Stimulated activated CD8-positive, alpha-beta memory T cell treated with anti-CD3 and anti-CD28 coated beads, Interleukin-4, amount 100 ng/mL, for 24 hours (primary cell): ENCODE measurements around the gene NID1.

ENCODE experiments used
- DNase-seq: peaks from one replicate; pipeline ENCODE4 v3.0.0-alpha.2; 2020; ENCODE audit warnings: low read depth

Gene NID1

DNA sequence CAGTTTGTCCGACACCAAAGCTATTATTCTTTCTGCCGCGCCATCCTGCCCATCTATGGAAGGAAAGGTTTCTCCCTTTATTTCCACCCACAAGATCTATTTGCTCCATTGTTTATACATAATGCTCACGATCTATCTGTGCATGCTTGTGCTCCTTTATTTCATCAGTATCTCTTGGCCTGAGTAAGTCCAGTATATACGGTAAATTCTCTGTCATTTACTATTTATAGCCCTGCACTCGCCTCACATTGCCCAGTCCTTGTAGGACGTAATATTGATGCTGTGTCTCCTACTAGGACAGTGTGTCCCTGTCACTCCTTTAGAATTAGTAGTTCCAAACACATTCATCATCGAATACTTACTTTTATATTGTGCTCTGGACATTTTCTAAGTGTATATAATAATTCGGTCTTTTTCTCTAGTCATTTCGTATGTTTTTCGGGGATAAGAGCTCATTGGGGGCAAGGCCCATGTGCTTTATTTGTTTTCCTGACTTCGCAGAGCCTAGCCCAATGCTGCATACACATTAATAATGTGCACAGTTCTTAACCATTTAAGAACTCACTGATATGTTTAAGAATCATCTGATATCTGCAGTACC lies 3.1 kb upstream of the NID1 start:
- DNase-seq, result no peak

DNA sequence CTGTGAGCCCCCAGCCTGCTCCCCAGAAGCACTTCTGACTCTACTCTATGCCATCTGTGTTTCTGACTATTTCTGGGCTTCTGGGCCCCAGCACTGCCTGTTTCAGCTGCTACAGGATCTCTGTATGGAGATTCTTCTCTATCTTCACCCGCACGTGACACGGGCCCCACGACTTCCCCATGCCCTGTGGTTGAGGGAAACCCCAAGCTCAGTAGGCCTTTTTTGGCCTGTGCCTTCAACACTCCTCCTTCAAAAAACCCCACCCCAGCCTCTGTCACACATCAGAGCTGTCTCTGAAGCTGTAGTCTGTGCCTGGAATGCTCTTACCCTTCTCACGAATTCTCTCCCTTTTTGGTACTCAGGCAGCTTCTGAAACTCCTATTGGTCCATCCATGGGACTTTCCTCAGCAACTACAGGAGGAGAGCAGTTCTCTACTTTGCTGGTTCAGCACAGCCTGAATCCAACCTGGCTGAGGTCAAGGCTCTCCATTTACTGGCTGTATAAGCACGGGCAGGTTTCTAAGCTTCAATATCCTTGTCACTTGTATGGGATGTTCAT lies 2.0 kb upstream of the NID1 start:
- DNase-seq, result peak; percentile 53

DNA sequence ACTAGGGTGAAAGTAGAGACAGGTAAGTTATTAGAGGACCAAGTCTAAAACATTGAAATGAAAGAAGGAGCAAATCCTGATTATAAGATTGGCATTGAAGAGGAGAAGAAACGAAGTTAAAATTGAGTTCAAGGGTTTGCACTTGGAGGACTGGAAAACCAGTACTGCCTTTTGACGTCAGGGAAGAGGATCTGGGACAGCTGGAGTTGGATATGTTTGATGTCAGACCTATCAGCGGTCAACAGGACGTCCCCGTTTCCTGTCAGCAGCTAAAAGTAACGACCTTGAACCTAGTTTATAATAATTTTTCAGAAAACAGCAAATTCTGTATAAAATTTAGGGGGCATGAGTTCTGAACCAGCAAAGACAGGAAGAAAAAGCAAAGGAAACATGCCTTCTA lies 1.2 kb upstream of the NID1 start:
- no peak for DNase-seq

DNA sequence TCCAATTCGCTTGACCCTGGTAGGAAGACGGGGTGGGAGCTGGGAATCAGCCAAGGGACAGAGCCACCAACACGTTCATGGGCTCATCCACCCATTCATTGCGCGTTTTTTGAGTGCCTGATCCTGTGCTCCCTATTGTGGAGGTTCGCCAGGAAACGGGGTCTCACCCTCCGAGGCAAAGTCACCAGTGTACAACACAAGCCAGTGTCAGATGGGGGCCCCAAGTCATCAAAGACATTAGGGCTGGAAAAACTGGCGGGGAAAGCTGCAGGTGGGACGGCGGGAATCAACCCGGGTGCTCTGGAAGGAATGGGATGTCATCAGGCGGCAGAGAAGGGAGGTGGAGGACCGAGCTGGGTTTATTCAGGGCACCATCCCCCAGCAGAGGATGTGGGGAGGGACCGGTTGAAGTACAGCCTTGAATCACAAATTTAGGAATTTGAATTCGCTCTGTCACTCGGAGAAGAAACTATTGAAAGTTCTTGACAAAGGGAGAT lies 667 bp upstream of the NID1 start:
- DNase-seq, result no peak

DNA sequence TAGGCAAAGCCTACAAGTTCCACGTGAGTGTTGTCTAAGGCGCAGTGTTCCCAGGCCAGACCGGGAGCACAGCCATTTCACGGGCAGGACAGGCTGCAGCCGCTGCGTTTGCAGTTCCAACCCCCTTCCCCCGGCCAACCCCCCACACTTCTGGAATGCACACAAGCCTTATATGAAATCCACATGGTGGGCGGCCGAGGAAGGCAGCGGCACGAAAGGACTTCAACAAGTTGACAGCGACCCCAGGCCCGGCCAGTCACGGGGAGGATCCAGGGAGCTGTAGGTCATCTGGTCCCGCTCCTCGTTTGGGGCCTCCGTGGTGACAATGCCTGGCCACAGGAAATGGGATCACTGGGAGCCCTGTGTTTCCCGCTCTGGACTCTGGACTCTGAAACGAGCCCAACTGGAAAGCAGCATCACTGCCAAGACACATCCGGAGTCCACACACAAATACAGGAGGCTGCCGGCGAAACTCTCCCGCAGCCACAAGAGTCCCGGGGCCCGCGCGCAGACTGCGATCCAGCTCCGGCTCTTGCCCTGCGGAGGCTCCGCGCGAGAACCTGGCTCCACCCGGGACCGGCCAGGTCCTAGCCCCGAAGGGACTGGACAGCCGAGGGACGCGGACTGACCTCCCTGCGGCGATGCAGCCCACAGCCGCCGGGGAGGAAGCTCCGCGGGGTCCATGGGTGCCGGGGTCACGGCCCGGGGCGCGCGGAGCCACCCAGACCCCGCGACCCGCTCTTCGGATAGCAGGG lies 794 bp downstream of the NID1 start:
- DNase-seq, result no peak

DNA sequence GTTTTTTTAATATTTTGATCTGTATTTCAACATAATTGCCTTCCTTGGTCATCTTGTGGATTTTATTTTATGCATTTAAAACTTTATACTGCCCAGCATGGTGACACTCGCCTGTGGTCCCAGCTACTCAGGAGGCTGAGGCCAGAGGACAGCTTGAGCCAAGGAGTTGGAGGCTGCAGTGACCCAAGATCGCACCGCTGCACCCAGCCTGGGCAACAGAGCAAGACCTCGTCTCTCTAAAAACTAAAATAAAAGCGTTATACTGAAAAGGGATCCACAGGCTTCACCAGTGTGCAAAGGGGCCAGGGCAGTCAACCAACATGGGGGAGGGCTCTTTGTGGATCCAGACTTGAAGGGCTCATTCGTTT lies 1.4 kb downstream of the NID1 start:
- DNase-seq, result no peak

DNA sequence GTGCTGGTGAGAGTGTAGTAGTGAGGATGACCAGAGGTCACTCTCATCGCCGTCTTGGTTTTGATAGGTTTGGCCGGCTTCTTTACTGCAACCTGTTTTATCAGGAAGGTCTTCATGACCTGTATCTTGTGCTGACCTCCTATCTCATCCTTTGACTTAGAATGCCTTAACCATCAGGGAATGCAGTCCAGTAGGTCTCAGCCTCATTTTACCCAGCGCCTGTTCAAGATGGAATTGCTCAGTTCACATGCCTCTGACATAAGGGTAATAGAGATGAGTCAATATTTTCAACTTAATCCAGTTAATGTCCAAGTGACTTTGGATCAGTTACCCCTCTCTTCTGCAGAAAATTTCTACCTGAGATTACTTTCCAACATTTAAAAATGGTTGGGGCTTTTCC lies 4.6 kb downstream of the NID1 start:
- no peak for DNase-seq

DNA sequence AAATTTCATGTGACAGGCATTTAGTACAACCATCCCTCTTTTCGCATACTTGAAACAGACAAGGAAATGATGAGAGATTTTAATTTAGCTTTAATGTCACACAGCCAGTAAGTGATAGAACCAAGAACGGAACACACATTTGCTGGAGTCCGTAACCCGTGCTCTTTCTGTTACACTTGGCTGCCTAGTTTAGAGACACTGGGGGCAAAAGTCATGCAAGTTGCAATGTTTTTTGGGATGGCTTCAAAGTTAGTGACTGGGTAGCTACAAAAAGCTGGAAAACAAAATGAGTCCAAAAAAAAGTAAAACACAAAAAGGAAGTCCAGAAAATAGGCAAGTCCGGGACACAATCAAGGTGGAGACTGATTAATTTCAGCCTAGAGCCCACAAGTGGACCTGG lies 5.9 kb downstream of the NID1 start:
- no peak for DNase-seq

DNA sequence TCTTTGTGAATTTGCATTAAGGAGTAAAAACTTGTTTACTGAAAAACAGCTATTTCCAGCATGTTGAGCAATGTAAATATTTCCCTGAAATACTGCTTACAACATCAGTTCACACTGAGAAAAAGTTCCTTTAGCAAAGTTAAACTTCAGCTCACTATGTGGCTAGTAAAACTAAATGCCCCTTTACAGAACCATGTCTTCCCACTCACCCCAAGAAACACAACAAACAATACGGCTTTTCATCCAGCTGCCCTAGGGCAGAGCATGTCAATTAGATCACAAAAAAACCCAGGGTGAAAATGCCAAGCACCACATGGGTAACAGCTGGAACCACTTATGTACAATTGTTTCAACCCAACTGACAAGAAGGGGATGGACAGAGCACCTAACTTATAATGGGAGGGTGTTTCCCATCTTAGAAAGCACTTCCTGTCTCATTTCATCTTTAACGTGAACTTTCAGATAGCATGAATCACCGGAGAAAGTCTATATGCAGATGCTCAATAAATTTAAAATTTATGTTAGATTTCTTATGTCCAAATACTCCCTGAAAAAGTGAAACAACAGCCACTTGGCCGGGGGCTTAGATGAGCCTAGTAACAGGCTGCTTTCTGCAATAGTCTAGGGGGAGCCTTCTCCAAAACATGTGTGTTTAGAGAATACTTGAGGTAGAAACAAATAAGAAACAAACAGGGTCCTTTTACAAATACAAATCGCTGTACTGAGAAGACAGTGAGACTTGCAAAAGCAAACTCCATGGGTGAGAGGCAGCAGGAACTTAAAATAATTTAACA lies 6.6 kb downstream of the NID1 start:
- no peak for DNase-seq

DNA sequence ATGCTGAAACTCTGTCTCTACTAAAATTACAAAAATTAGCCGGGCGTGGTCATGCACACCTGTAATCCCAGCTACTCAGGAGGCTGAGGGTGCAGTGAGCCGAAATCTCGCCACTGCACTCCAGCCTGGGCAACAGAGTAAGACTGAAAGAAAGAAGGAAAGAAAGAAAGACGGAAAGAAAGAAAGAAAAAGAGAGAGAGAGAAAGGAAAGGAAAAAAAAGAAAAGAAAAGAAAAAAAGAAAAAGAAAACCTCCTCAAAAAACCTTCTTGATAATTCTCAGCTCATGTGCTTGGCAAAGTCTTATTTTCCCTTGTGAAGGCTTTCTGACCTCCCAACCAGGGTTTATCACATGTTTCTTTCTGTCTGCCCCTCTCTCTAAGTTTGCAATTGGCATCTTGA lies 7.3 kb downstream of the NID1 start:
- no peak for DNase-seq

DNA sequence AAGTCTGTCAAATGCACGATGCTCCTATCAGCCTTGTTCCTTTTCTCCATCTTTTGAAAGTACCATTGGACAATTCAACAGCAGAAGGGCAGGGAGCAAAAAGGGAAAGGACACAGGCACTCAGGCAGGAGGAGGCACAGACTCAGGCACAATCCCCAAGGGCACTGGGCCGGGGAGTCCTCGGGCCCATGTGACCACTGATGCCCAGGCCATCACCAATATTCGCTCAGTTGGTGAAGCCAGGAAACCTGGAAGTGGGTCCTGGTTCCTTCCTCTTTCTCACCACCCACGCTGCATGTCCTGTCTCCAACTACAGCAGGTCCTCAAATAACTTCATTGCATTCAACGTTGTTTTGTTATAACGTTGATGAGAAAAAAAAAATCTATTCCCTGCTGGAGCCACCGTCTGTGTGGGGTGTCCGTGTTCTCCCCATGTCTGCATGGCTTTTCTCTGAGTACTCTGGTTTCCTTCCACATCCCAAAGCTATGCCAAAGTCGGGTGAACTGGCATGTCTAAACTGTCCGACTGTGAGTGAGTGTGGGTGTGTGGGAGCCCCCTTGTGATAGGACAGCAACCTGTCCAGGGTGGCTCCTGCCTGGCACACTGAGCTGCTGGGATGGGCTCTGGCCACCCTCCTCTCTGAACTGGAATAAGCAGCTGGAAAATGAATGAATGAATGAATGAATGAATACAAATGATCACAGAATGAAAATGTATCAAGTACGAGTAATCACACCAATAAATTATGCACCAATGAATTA lies 12.5 kb downstream of the NID1 start:
- DNase-seq, result no peak

DNA sequence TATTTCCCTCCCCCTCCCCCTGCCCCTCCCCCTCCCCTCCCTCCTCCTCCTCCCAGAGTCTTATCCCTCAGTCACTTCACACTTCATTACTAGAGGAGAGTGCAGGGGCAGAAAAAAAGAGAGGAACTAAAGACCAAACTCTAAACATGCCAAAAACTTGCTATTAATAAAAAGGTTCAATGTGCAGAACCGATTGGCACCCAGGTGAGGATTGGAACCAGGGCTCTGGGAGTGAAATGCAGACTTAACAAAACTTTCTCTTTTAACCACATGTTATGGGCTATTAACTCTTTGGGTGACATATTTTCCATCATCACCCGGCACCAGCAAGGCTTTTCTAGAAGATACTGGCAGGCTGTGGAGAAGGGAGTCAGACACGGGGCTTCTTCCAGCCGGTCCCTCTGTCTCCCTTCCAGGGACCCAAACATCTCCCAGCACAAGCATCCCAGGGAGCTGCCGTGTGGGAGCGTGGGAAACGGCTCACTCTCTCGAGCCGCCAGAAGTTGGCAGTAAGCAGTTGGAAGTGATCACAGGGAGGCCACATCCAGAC lies 13.6 kb downstream of the NID1 start:
- no peak for DNase-seq

DNA sequence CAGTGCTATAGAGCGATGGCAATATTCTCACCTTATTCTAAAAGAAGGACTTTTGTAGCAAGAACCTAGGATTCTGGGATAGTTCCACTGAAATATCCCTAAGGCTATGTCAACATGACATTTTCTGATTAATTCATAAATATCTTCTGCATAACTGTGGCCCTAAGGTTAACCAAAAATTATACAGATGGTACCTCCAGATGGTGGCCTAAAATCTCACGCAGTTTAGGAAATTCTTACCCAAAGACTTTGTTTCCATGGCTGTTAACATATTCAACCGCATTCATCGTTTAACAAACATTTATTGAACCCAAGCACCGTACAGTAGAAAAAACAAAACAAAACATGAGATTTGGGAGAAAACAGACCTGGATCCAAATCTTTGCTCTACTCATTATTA lies 19.1 kb downstream of the NID1 start:
- DNase-seq, result no peak

DNA sequence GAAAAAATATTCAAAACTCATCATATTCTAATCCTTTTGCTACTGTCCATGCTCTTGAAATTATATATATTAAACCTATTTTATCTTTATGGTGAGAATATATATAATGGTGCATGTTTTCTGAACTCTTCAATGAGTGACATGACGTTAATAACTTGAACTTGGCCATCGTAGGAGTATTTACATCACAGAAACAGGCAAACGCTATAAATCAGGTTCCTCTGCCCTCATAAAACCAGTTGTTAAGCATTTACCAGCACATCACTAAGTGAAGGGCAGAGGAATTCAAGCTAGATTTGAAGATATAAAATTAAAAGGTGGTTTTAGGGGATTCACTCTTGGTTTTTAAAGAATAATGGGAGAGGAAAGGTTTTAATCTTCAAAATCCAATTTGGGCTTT lies 20.5 kb downstream of the NID1 start:
- DNase-seq, result no peak

DNA sequence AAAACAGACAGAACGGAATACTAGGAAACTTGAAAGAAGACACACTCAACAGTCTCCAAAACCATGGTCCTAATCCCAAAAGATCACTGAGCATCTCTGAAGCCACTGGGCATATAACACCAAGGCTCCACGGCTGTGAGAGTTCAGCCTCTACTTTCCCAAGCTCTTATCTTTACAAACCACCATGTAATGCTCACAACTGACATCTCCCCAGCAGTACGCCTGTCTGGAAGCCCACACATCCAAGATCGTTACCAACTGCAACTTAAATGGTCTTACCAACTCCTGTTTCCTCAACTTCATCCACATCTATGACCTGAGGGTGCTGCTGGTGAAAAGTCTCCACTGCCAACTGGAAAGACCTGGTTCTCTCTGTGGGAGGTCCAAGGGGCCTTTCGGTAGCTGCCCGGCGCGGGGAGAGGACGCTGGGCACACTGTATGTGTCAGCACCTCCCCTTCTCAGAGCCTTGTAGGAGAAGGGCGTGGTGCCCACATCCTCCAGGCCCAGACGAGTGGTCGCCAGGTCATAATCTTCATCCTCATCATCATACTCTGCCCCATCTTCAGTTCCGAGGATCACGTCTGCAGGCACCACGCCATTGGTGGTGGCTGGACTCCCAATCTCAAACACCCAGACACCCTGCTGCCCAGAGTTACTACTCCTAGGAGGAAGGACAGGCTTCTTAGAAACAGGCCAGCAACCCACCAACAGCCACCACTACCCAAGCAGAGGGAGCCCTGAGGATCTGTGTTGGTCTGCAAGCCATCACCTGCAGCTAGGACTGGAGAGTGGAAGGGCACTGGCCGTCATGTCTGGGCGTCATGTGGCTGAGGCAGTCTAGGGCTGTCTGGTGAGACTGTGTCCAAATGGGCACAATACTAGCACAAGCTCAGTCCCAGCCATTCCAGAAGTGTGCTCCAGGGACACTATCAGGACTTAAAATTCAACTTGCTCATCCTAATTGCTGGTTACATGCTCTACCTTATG lies 23.0 kb downstream of the NID1 start:
- DNase-seq, result no peak

DNA sequence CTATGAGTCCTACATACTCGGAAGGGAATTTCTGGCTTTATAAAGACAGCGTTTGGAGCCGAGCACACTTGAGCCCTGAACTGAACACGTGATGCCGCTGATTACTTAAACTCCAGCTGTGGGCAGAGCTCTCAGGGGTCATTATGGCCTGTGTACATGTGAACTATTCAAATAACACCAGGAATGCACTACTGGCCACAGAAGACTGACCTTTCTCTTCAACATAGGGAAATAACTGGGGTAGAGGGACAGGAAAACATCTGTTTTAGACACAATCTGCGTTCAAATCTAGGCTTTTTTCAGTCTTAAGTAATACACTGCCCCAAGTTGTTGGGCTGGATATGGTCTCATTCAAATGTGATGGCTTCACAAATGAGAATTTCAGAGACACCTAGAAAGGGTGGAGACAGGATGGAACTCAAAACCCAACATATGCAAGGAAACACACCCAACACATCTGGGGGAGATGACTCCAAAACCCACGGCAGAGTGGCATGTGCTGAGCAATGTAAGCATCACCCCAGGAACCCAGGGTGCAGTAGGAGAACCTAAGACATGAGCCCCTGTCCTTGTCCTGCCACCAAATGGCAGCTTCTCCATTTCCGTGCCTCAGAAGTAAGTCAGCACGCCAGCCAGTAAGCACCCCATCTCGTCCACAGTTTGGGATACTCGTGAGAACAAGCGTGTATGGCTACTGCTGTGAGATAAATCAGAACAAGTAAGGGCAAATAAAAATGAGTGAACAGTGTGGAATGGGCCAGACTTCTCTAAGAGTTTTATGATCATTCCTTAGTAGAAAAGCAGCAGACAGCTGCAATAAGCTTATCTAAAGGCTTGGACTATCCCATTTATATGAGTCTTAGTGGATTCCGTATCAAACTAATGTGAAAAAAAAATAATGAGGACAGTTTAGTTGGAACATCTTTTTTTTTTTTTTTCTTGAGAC lies 24.9 kb downstream of the NID1 start:
- no peak for DNase-seq

DNA sequence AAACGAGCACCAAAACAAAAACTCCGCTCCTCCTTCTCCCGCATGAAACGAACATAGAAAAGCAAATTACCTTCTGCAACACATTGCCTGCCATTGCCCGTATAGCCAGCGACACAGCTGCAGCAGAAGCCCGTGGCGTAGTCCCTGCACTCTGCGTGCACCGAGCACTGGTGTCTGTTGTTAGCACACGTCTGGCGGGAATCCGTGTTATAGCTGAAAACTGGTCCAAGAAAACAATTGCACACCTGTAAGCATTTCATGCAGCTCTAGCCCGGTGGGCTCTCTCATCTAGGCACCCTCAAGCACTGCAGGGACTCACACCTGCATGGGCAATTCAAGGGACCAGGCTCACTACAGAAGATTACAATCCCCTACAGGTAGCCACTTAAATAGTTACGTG lies 26.9 kb downstream of the NID1 start:
- DNase-seq, result no peak

DNA sequence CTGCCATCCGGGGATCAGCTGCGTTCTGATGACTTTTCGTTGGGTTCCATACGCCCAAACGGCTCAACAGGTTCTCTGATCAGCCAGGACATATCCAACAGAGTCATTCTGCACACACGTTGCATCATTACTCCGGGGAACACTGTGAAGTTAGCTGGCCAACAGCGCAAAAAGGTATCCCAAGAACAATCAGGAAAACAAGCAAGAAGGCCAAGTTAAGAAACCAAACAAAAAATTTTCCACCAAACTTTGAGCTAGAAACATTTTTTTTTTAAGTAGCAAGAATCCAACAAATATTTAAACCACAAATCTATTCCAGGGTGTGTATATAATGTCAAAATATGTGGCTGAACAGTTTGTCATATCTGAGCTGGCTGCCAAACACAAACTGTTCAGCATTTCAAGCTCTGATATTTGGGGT lies 29.2 kb downstream of the NID1 start:
- no peak for DNase-seq

DNA sequence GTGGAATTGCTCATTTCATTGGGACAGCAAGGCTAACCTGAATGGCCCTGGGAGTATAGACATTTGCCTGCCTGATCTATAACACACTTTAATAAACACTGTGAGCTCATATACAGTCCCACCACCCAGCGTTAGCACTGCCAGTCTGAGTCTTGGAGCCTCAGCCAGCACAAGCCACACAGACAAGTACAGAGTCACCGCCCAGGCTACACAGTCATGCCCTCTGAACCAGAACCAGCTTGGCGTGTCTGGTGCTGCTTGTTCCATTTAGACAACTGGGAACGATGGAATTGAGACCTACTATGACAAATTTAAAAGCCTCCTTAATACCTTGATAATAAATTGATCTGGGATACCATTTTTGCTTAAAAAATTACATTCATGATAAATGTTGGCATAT lies 31.6 kb downstream of the NID1 start:
- no peak for DNase-seq
